Measurements from ENCODE around the gene NF2.

NF2 gene

GRCh38 chr22:29704528-29705285 is 101.3 kb downstream of the NF2 start:
- DNase-seq: no peak

GRCh38 chr22:29705651-29706050 is 102.2 kb downstream of the NF2 start:
- no peak for DNase-seq

- DNase-seq: no peak
Measured at GRCh38 chr22:29706486-29706885, 103.1 kb downstream of the NF2 start.

- no peak for DNase-seq
Measured at GRCh38 chr22:29707010-29707409, 103.6 kb downstream of the NF2 start.

GRCh38 chr22:29707471-29707870 is 104.0 kb downstream of the NF2 start:
- no peak for DNase-seq

- no peak for DNase-seq
Measured at GRCh38 chr22:29710193-29710592, 106.8 kb downstream of the NF2 start.

- DNase-seq: no peak
Measured at GRCh38 chr22:29710922-29711593, 107.6 kb downstream of the NF2 start.

GRCh38 chr22:29712119-29712518 is 108.7 kb downstream of the NF2 start:
- DNase-seq: no peak

GRCh38 chr22:29713156-29713727 is 109.8 kb downstream of the NF2 start:
- no peak for DNase-seq

- DNase-seq: no peak
Measured at GRCh38 chr22:29715240-29715639, 111.8 kb downstream of the NF2 start.

- DNase-seq: no peak
Measured at GRCh38 chr22:29715705-29716104, 112.3 kb downstream of the NF2 start.

GRCh38 chr22:29716814-29717545 is 113.5 kb downstream of the NF2 start:
- no peak for DNase-seq

- DNase-seq: no peak
Measured at GRCh38 chr22:29717789-29718188, 114.4 kb downstream of the NF2 start.

- no peak for DNase-seq
Measured at GRCh38 chr22:29718949-29719898, 115.8 kb downstream of the NF2 start.

GRCh38 chr22:29719899-29720645 is 116.6 kb downstream of the NF2 start, which contains the start of gene CABP7:
Gene CABP7, plus strand, starts transcription at chr22:29720003. Its CDS starts 422 bp downstream, at chr22:29720425.
- no peak for DNase-seq

- DNase-seq: no peak
Measured at GRCh38 chr22:29720811-29721323, 117.4 kb downstream of the NF2 start.

- no peak for DNase-seq
Measured at GRCh38 chr22:29722151-29722550, 118.7 kb downstream of the NF2 start.

- DNase-seq: no peak
Measured at GRCh38 chr22:29722587-29722986, 119.2 kb downstream of the NF2 start.

- DNase-seq: no peak
Measured at GRCh38 chr22:29723766-29724165, 120.3 kb downstream of the NF2 start.

GRCh38 chr22:29724843-29725242 is 121.4 kb downstream of the NF2 start:
- no peak for DNase-seq

GRCh38 chr22:29726106-29726505 is 122.7 kb downstream of the NF2 start:
- DNase-seq: no peak

All from CD4-positive, alpha-beta T cell treated with Interleukin-1 beta for 1 hour (primary cell).